Caki2 (cell line): Measurements from ENCODE around the gene BPIFA1. TPM values are rescaled to one million over a fixed set of nuclear protein-coding genes. Genes with fewer than 3 reads are reported as not detected.

Source experiments
- DNase-seq: peaks from one replicate; pipeline ENCODE4 v3.0.0-alpha.2; 2015; ENCODE audit warnings: low read depth
- in situ Hi-C: cut with HindIII; loops from 2 replicates; pipeline ENCODE4 v1.10.0; 2016; ENCODE audit warnings: low sequenced_read_pairs, low pct_unique_long_range_greater_than_20kb, mixed read lengths
- total RNA-seq: library from RNA; depleted of rRNA; stranded (reverse); fragments of >200 nt; shearing (Covaris generic); gene quantifications from 2 replicates; pipeline ENCODE4 v1.2.3, GENCODE V29; 2014; ENCODE audit warnings: low replicate concordance; rRNA removed

Gene BPIFA1
- not detected in 2 replicates for total RNA-seq

- in situ Hi-C loops, result no loop called here
- no peak for DNase-seq
Observed at GRCh38 chr20:33235696-33236095, at the start of gene BPIFA1. BPIFA1 (plus strand) TSS chr20:33235996; CDS start chr20:33237712, 1,716 bp downstream.

- in situ Hi-C loops, result no loop called here
- DNase-seq, result no peak
Observed at GRCh38 chr20:33187491-33187890, 48.3 kb upstream of the BPIFA1 start.

GRCh38 chr20:33188421-33188820 lies 47.4 kb upstream of the BPIFA1 start:
- in situ Hi-C loops, result no loop called here
- no peak for DNase-seq

- in situ Hi-C loops, result no loop called here
- DNase-seq, result no peak
Observed at GRCh38 chr20:33191484-33191883, 44.3 kb upstream of the BPIFA1 start.

- no peak for DNase-seq
- in situ Hi-C loops, result no loop called here
Observed at GRCh38 chr20:33191955-33192354, 43.8 kb upstream of the BPIFA1 start.

- no peak for DNase-seq
- in situ Hi-C loops, result no loop called here
Observed at GRCh38 chr20:33192912-33193501, 42.8 kb upstream of the BPIFA1 start.

GRCh38 chr20:33199026-33199425 lies 36.8 kb upstream of the BPIFA1 start:
- DNase-seq, result no peak
- in situ Hi-C loops, result no loop called here

GRCh38 chr20:33202451-33202850 lies 33.3 kb upstream of the BPIFA1 start:
- no peak for DNase-seq
- in situ Hi-C loops, result no loop called here

- DNase-seq, result no peak
Observed at GRCh38 chr20:33203444-33203843, 32.4 kb upstream of the BPIFA1 start.

GRCh38 chr20:33209789-33210188 lies 26.0 kb upstream of the BPIFA1 start:
- in situ Hi-C loops, result no loop called here
- peak; percentile 72 for DNase-seq

More at GRCh38 chr20:33203444-33203843, 32.4 kb upstream of the BPIFA1 start:
- in situ Hi-C loops, result no loop called here

GRCh38 chr20:33210371-33210770 lies 25.4 kb upstream of the BPIFA1 start:
- DNase-seq, result no peak
- in situ Hi-C loops, result no loop called here

- in situ Hi-C loops, result no loop called here
- peak; percentile 38 for DNase-seq
Observed at GRCh38 chr20:33211817-33212424, 23.9 kb upstream of the BPIFA1 start.

- DNase-seq, result no peak
- in situ Hi-C loops, result no loop called here
Observed at GRCh38 chr20:33217052-33217451, 18.7 kb upstream of the BPIFA1 start, which contains the start of gene BPIFA3. BPIFA3 (plus strand) TSS chr20:33217352; CDS start chr20:33217537, 185 bp downstream.

- in situ Hi-C loops, result no loop called here
- no peak for DNase-seq
Observed at GRCh38 chr20:33224399-33224798, 11.4 kb upstream of the BPIFA1 start.

GRCh38 chr20:33229843-33230242 lies 6.0 kb upstream of the BPIFA1 start:
- no peak for DNase-seq
- in situ Hi-C loops, result no loop called here

- in situ Hi-C loops, result no loop called here
- no peak for DNase-seq
Observed at GRCh38 chr20:33231237-33231636, 4.6 kb upstream of the BPIFA1 start.

- no peak for DNase-seq
- in situ Hi-C loops, result no loop called here
Observed at GRCh38 chr20:33232486-33233072, 3.2 kb upstream of the BPIFA1 start.

GRCh38 chr20:33233129-33233774 lies 2.5 kb upstream of the BPIFA1 start:
- no peak for DNase-seq
- in situ Hi-C loops, result no loop called here

- DNase-seq, result no peak
- in situ Hi-C loops, result no loop called here
Observed at GRCh38 chr20:33234050-33234449, 1.7 kb upstream of the BPIFA1 start.
